CD14-positive monocyte (primary cell): ENCODE measurements around the gene PSEN2. TPM values are rescaled to one million over a fixed set of nuclear protein-coding genes. Genes with fewer than 3 reads are reported as not detected.
"Not testable (repeated sequence)": the region's sequence is repeated elsewhere in the genome, so short reads cannot be mapped to it uniquely, and the experiment has no call there.

Source experiments
- DNase-seq, 3 donors: peaks; one replicate each; pipeline ENCODE4 v3.0.0-alpha.2; 2011 to 2022
- H2AFZ ChIP-seq: 2 replicates; pipeline ENCODE4 v1.6.0; 2012; ENCODE audit warnings: mild to moderate bottlenecking, low read depth, low read length, inconsistent platforms; ENCODE audit not compliant: insufficient read depth, poor library complexity, severe bottlenecking
- H3K27ac ChIP-seq, 2 donors: 1 replicate in 1 of 2; 2 replicates in 1 of 2; pipeline ENCODE4 v1.5.1; 2012 to 2013; ENCODE audit warnings: low read length in 2 of 2, control low read depth in 1 of 2, inconsistent platforms in 1 of 2, low read depth in 1 of 2, mild to moderate bottlenecking in 1 of 2
- H3K27me3 ChIP-seq, 2 donors: one replicate each; pipeline versions ENCODE4 v1.6.0 to v1.6.1; 2011 to 2013; ENCODE audit warnings: low read length in 2 of 2; ENCODE audit not compliant: control insufficient read depth in 2 of 2, insufficient read depth in 2 of 2
- H3K36me3 ChIP-seq, 2 donors: replicated peaks in 1 of 2; 1 replicate in 1 of 2; 2 replicates in 1 of 2; pipeline versions ENCODE4 v1.5.1 to v1.6.1; 2012 to 2013; ENCODE audit warnings: low read length in 2 of 2, control low read depth in 1 of 2, inconsistent platforms in 1 of 2, mild to moderate bottlenecking in 1 of 2; ENCODE audit not compliant: insufficient read depth in 2 of 2, control insufficient read depth in 1 of 2
- H3K4me1 ChIP-seq, 2 donors: 1 replicate in 1 of 2; 2 replicates in 1 of 2; pipeline versions ENCODE4 v1.5.1 to v1.6.1; 2012 to 2013; ENCODE audit warnings: low read length in 2 of 2, control low read depth in 1 of 2, inconsistent platforms in 1 of 2, mild to moderate bottlenecking in 1 of 2, moderate library complexity in 1 of 2; ENCODE audit not compliant: insufficient read depth in 2 of 2, control insufficient read depth in 1 of 2
- H3K4me2 ChIP-seq: replicated peaks from 2 replicates; pipeline ENCODE3; 2012; ENCODE audit warnings: low read length, moderate library complexity, mild to moderate bottlenecking; ENCODE audit not compliant: poor library complexity, severe bottlenecking; ENCODE audit errors: extremely low read depth
- H3K4me3 ChIP-seq, 3 experiments: fragments of 200-600 bp in 1 of 3; sonication (generic) in 1 of 3; replicated peaks in 1 of 3; 1 replicate in 2 of 3; 2 replicates in 1 of 3; pipeline ENCODE4 v1.5.1; 2011 to 2013; ENCODE audit warnings: low read length in 3 of 3, mild to moderate bottlenecking in 3 of 3, control low read depth in 2 of 3, low read depth in 2 of 3, inconsistent platforms in 1 of 3, moderate library complexity in 1 of 3
- H3K79me2 ChIP-seq: 2 replicates; pipeline ENCODE4 v1.6.0; 2012; ENCODE audit warnings: mild to moderate bottlenecking, control low read depth, inconsistent platforms, low read length, moderate library complexity; ENCODE audit not compliant: insufficient read depth
- H3K9ac ChIP-seq: 2 replicates; pipeline ENCODE4 v1.6.0; 2017; ENCODE audit warnings: low read length, mild to moderate bottlenecking; ENCODE audit not compliant: insufficient read depth, poor library complexity, severe bottlenecking
- H3K9me3 ChIP-seq, 2 donors: replicated peaks in 1 of 2; 1 replicate in 1 of 2; 2 replicates in 1 of 2; pipeline versions ENCODE4 v1.5.1 to v1.6.1; 2012 to 2013; ENCODE audit warnings: low read length in 2 of 2, control low read depth in 1 of 2; ENCODE audit not compliant: control insufficient read depth in 1 of 2, insufficient read depth in 1 of 2
- H4K20me1 ChIP-seq: 2 replicates; pipeline ENCODE4 v1.6.0; 2012; ENCODE audit warnings: mild to moderate bottlenecking, low read length, control low read depth, moderate library complexity; ENCODE audit not compliant: insufficient read depth
- H3K27ac Mint-ChIP-seq, 7 donors: one replicate each; pipeline ENCODE4 v1.8.0; 2020; ENCODE audit warnings: mild to moderate bottlenecking in 7 of 7, mixed read lengths in 7 of 7, moderate library complexity in 6 of 7, inconsistent platforms in 2 of 7
- H3K27me3 Mint-ChIP-seq, 3 donors: one replicate each; pipeline ENCODE4 v1.8.0; 2021 to 2022; ENCODE audit warnings: low read depth in 3 of 3, mild to moderate bottlenecking in 3 of 3, mixed read lengths in 3 of 3, moderate library complexity in 3 of 3, inconsistent platforms in 1 of 3
- H3K36me3 Mint-ChIP-seq, 2 donors: one replicate each; pipeline ENCODE4 v1.8.0; 2020; ENCODE audit warnings: mixed read lengths in 2 of 2, inconsistent platforms in 1 of 2, mild to moderate bottlenecking in 1 of 2
- H3K4me1 Mint-ChIP-seq: one replicate; pipeline ENCODE4 v1.8.0; 2020; ENCODE audit warnings: mild to moderate bottlenecking, mixed read lengths
- H3K4me3 Mint-ChIP-seq, 2 donors: one replicate each; pipeline ENCODE4 v1.8.0; 2020; ENCODE audit warnings: mild to moderate bottlenecking in 2 of 2, mixed read lengths in 2 of 2, moderate library complexity in 1 of 2
- H3K9me3 Mint-ChIP-seq, 7 donors: one replicate each; pipeline ENCODE4 v1.8.0; 2020 to 2022; ENCODE audit warnings: mixed read lengths in 7 of 7, mild to moderate bottlenecking in 6 of 7, moderate library complexity in 6 of 7, inconsistent platforms in 2 of 7
- CTCF ChIP-seq: fragments of 200-600 bp; IDR thresholded peaks from one replicate; pipeline ENCODE4 v1.8.0; 2022; ENCODE audit warnings: antibody characterized with exemption, mild to moderate bottlenecking
- WGBS: methylation state at CpG from one replicate; pipeline ENCODE4 v1.1.5; 2013; ENCODE audit warnings: missing lambda C conversion rate; ENCODE audit not compliant: insufficient coverage; 5-methylcytosine and 5-hydroxymethylcytosine counted together
- intact Hi-C, 2 donors: fragments of 100-400 bp; cut with micrococcal nuclease; formaldehyde crosslinking; loops; one replicate each; pipeline versions ENCODE4 v1.15.0 to v1.15.1; 2023
- polyA plus RNA-seq, 3 donors: library from polyadenylated mRNA; depleted of rRNA in 1 of 3; unstranded in 2 of 3; stranded (reverse) in 1 of 3; fragments of 300-500 nt in 2 of 3; fragments of >200 nt in 1 of 3; fragmentation: Illumina TruSeq in 2 of 3; gene quantifications; 1 replicate in 2 of 3; 2 replicates in 1 of 3; pipeline ENCODE4 v1.2.3, GENCODE V29; 2012 to 2021

PSEN2 gene
- polyA plus RNA-seq, 3 donors, result 8.9 to 11.8 (median 11.4) TPM

- Histone ChIP-seq H3K4me3 (no peak overlapping the region), H2AFZ (no peak overlapping the region), H3K27me3 (no peaks in the 10 kb centered on the region), H3K9me3 (peaks cover 0 to 3% of the 10 kb centered on the region in 2 donors), H3K9ac (no peak overlapping the region), H4K20me1 (no peaks in the 10 kb centered on the region), H3K4me1 (no peaks in the 10 kb centered on the region), H3K36me3 (no peaks in the 10 kb centered on the region), H3K4me2 (no peak overlapping the region), H3K27ac (no peak overlapping the region), H3K79me2 (no peaks in the 10 kb centered on the region)
- H3K27ac Mint-ChIP-seq, result no peak overlapping the region
- no peak for TF ChIP-seq CTCF
- H3K4me3 Mint-ChIP-seq, result no peak overlapping the region
- DNase-seq, result no peak
- 78% methylated on average over 1 of the region's 2 CpGs for WGBS
- peaks cover 2 to 10% (median 8%) of the 10 kb centered on the region in 7 donors for H3K9me3 Mint-ChIP-seq
- intact Hi-C loops, result no loop called here
- H3K27me3 Mint-ChIP-seq, result no peaks in the 10 kb centered on the region
- no peaks in the 10 kb centered on the region for H3K4me1 Mint-ChIP-seq
- H3K36me3 Mint-ChIP-seq, result no peaks in the 10 kb centered on the region
Observed at GRCh38 chr1:226920446-226920894, 50.1 kb downstream of the PSEN2 start.

GRCh38 chr1:226921504-226921903, 51.1 kb downstream of the PSEN2 start:
- DNase-seq, result no peak
- no peaks in the 10 kb centered on the region for H3K27me3 ChIP-seq
- H3K27ac ChIP-seq, result no peak overlapping the region
- TF ChIP-seq CTCF, result no peak
- WGBS, result 97% methylated on average over 4 of the region's 5 CpGs
- no peak overlapping the region for H3K9ac ChIP-seq
- Mint-ChIP-seq H3K4me3 (no peak overlapping the region), H3K36me3 (no peaks in the 10 kb centered on the region), H3K27ac (no peak overlapping the region), H3K4me1 (no peaks in the 10 kb centered on the region), H3K9me3 (peaks cover 2 to 12% (median 10%) of the 10 kb centered on the region in 7 donors), H3K27me3 (no peaks in the 10 kb centered on the region)
- H3K4me2 ChIP-seq, result no peak overlapping the region
- no peaks in the 10 kb centered on the region for H3K4me1 ChIP-seq
- no peaks in the 10 kb centered on the region for H4K20me1 ChIP-seq
- intact Hi-C loops, result no loop called here
- H3K79me2 ChIP-seq, result no peaks in the 10 kb centered on the region
- peaks cover 0 to 3% of the 10 kb centered on the region in 2 donors for H3K9me3 ChIP-seq
- no peaks in the 10 kb centered on the region for H3K36me3 ChIP-seq
- no peak overlapping the region for H2AFZ ChIP-seq
- H3K4me3 ChIP-seq, result no peak overlapping the region

GRCh38 chr1:226929260-226930111, 59.1 kb downstream of the PSEN2 start:
- intact Hi-C loops, result loop anchor here in 1 of 2 donors (10.0 kb wide), 1 partner anchor 295 kb away; no protein-coding TSS in a partner anchor

More at GRCh38 chr1:226929260-226930111, 59.1 kb downstream of the PSEN2 start:
- not testable (repeated sequence) for H3K36me3 ChIP-seq, H3K27ac ChIP-seq, DNase-seq, H3K4me1 Mint-ChIP-seq, H3K4me3 Mint-ChIP-seq, H3K4me3 ChIP-seq, H3K27ac Mint-ChIP-seq, H4K20me1 ChIP-seq, H3K36me3 Mint-ChIP-seq, H3K9ac ChIP-seq, H3K4me2 ChIP-seq, H3K79me2 ChIP-seq, H2AFZ ChIP-seq, H3K4me1 ChIP-seq, H3K27me3 ChIP-seq, H3K27me3 Mint-ChIP-seq
- peaks cover 15 to 32% (median 20%) of the 10 kb centered on the region in 7 donors for H3K9me3 Mint-ChIP-seq
- no CpG with 5 or more reads among the region's 5 CpGs for WGBS
- peaks cover 9 to 11% of the 10 kb centered on the region in 2 donors for H3K9me3 ChIP-seq
